ENCODE measurements around the gene EEF1G.
A peak's percentile ranks its signal among the peaks of the same experiment; 100 is the strongest.
"Not testable (repeated sequence)": the region's sequence is repeated elsewhere in the genome, so short reads cannot be mapped to it uniquely, and the experiment has no call there.

EEF1G gene

DNA sequence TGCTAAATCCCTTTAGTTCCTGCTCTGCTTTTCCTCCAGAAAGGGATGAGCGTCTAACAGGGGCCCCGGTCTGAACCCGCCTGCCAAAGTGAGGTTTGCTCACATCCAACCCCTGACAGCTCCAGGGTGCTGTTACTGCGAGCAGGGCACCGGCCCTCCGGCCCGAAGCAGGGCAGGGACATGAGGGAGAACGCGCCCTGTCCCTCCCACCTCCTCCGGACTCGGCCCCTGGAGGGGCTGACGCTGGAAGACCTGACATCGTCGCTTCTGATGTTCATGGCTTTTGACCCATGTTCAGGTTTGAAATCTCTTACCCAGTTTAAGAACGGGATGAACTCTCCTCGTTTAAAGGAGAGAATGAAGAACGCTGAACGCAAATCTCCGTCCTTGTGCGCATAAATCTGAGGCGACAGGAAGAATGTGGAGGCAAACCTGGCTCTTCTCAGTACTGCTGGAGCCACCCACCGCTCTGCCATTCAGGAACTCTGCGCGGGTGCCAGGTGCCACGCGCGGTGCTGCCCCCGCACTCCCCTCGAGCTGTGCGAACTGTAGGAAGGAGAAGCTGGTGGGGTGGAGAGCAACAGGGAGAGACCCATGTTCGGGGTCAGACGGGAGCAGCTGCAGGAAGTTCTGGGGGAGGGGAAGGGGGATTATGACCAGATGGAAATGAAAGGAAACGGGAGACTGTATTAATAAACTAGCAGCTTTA, 826 bp upstream of the EEF1G start:
- no peak for DNase-seq (ENCODE audit: low read depth)
- peak overlapping the region; percentile 85 for H3K4me3 ChIP-seq (ENCODE audit: low read depth, low read length)

GRCh38 chr11:62573006-62573591, 592 bp downstream of the EEF1G start:
- DNase-seq (ENCODE audit: low read depth): peak; percentile 45
- TF ChIP-seq, protein P1, sequence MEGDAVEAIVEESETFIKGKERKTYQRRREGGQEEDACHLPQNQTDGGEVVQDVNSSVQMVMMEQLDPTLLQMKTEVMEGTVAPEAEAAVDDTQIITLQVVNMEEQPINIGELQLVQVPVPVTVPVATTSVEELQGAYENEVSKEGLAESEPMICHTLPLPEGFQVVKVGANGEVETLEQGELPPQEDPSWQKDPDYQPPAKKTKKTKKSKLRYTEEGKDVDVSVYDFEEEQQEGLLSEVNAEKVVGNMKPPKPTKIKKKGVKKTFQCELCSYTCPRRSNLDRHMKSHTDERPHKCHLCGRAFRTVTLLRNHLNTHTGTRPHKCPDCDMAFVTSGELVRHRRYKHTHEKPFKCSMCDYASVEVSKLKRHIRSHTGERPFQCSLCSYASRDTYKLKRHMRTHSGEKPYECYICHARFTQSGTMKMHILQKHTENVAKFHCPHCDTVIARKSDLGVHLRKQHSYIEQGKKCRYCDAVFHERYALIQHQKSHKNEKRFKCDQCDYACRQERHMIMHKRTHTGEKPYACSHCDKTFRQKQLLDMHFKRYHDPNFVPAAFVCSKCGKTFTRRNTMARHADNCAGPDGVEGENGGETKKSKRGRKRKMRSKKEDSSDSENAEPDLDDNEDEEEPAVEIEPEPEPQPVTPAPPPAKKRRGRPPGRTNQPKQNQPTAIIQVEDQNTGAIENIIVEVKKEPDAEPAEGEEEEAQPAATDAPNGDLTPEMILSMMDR (conservative IDR thresholded peaks at IDR 0.05; ENCODE audit: low read depth, low read length): no peak
- H3K4me3 ChIP-seq (ENCODE audit: low read depth, low read length): peak overlapping the region; percentile 98

More for the DNA sequence above, 826 bp upstream of the EEF1G start:
- TF ChIP-seq, protein P1 (conservative IDR thresholded peaks at IDR 0.05; ENCODE audit: low read depth, low read length): no peak

GRCh38 chr11:62572431-62572830, 1.3 kb downstream of the EEF1G start:
- peak overlapping the region; percentile 98 for H3K4me3 ChIP-seq (ENCODE audit: low read depth, low read length)
- TF ChIP-seq, protein P1 (conservative IDR thresholded peaks at IDR 0.05; ENCODE audit: low read depth, low read length): no peak
- DNase-seq (ENCODE audit: low read depth): no peak

- DNase-seq (ENCODE audit: low read depth); H3K4me3 ChIP-seq (ENCODE audit: low read depth, low read length): not testable (repeated sequence)
Measured at GRCh38 chr11:62571493-62571892, 2.2 kb downstream of the EEF1G start.

DNA sequence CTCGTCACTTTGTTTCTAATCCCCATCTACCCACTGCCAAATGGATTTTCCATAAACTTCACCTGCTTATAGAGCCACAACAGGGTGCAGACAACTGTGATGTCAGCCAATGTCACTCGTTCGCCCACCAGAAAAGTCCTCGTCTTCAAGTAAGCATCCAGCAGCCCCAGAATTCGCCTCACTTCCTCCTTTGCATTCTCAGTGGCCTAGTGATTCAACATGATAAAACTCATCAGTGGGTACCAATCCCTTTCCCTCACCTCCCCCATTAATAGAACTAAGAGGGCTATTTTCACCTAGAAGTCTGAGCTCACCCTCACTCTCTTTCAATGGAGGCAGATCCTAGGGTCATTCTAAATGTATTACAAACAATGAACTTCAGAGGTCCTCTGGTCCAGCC, 2.8 kb downstream of the EEF1G start:
- not testable (repeated sequence) for DNase-seq (ENCODE audit: low read depth)

GRCh38 chr11:62569611-62570010, 4.1 kb downstream of the EEF1G start:
- TF ChIP-seq, protein P1 (conservative IDR thresholded peaks at IDR 0.05; ENCODE audit: low read depth, low read length): no peak
- DNase-seq (ENCODE audit: low read depth): no peak
- H3K4me3 ChIP-seq (ENCODE audit: low read depth, low read length): no peak overlapping the region

More for the DNA sequence above, 2.8 kb downstream of the EEF1G start:
- H3K4me3 ChIP-seq (ENCODE audit: low read depth, low read length): not testable (repeated sequence)

DNA sequence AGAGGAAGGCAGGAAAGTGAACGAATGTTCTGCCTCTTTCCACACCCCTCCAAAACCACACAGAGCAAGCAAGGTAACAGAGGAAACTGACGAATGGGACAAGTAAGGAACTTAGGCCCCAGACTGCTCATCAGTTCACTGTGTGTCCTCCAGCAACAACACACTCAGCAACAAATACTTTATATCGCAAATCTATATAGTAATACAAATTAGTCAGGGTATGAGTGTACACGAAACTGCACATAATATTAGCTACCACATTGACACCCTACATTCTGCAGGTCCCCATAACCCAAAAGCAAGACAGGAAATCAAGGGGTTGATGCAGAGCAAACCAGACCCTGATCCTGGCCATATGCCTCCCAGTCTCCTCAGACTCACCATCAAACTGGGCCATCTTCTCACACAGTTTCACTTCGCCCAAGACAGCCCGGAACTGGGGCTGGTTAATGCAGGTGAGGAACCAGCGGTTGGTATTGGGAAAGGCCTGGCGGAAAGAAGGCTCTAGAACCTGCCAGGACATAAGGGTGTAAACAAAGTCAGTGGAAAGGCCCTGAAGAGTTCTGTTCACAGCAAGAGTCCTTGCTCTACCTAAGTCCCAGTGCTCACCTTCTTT, 6.6 kb downstream of the EEF1G start:
- no peak overlapping the region for H3K4me3 ChIP-seq (ENCODE audit: low read depth, low read length)
- DNase-seq (ENCODE audit: low read depth): no peak
- TF ChIP-seq, protein P1 (conservative IDR thresholded peaks at IDR 0.05; ENCODE audit: low read depth, low read length): no peak

GRCh38 chr11:62566247-62566646, 7.4 kb downstream of the EEF1G start:
- no peak for DNase-seq (ENCODE audit: low read depth)
- TF ChIP-seq, protein P1 (conservative IDR thresholded peaks at IDR 0.05; ENCODE audit: low read depth, low read length): no peak
- no peak overlapping the region for H3K4me3 ChIP-seq (ENCODE audit: low read depth, low read length)

Data from choroid plexus epithelial cell (primary cell).